ENCODE measurements around the gene GAGE12E.
"Not testable (repeated sequence)": the region's sequence is repeated elsewhere in the genome, so short reads cannot be mapped to it uniquely, and the experiment has no call there.

The GAGE12E gene

GRCh38 chrX:49550989-49551388 lies at the start of gene GAGE12E:
GAGE12E (plus strand) TSS chrX:49551289; CDS start chrX:49552444, 1,155 bp downstream.
- H3K9me3 ChIP-seq (ENCODE audit: control insufficient read depth, insufficient read depth, low read length); H4K20me1 ChIP-seq (ENCODE audit: control insufficient read depth, insufficient read depth, low read depth, low read length); H3F3A ChIP-seq (ENCODE audit: control insufficient read depth, insufficient read depth); H3K4me2 ChIP-seq (ENCODE audit: low read length); H3K36me3 ChIP-seq (ENCODE audit: control insufficient read depth, low read length); H3K79me2 ChIP-seq (ENCODE audit: control insufficient read depth, low read length); H3K27ac ChIP-seq (ENCODE audit: low read depth, low read length); H3K27me3 ChIP-seq (ENCODE audit: control insufficient read depth, low read length); H3K4me1 ChIP-seq (ENCODE audit: control insufficient read depth, low read length); H3K9me2 ChIP-seq (replicated peaks; ENCODE audit: control insufficient read depth, low read length); H3K4me3 ChIP-seq (ENCODE audit: low read length): not testable (repeated sequence)

GRCh38 chrX:49531877-49532276 lies 19.2 kb upstream of the GAGE12E start, which contains the start of gene GAGE12C:
GAGE12C (plus strand) TSS chrX:49532177; CDS start chrX:49533332, 1,155 bp downstream.
- H3K4me3 ChIP-seq (ENCODE audit: low read length); H4K20me1 ChIP-seq (ENCODE audit: control insufficient read depth, insufficient read depth, low read depth, low read length); H3K27me3 ChIP-seq (ENCODE audit: control insufficient read depth, low read length); H3K79me2 ChIP-seq (ENCODE audit: control insufficient read depth, low read length); H3K9me3 ChIP-seq (ENCODE audit: control insufficient read depth, insufficient read depth, low read length); H3K4me2 ChIP-seq (ENCODE audit: low read length); H3F3A ChIP-seq (ENCODE audit: control insufficient read depth, insufficient read depth); H3K9me2 ChIP-seq (replicated peaks; ENCODE audit: control insufficient read depth, low read length); H3K36me3 ChIP-seq (ENCODE audit: control insufficient read depth, low read length); H3K27ac ChIP-seq (ENCODE audit: low read depth, low read length); H3K4me1 ChIP-seq (ENCODE audit: control insufficient read depth, low read length): not testable (repeated sequence)

GRCh38 chrX:49541433-49541832 lies 9.7 kb upstream of the GAGE12E start, which contains the start of gene GAGE12D:
GAGE12D (plus strand) TSS chrX:49541733; CDS start chrX:49542888, 1,155 bp downstream.
- H3K9me2 ChIP-seq (replicated peaks; ENCODE audit: control insufficient read depth, low read length); H3K4me1 ChIP-seq (ENCODE audit: control insufficient read depth, low read length); H3K9me3 ChIP-seq (ENCODE audit: control insufficient read depth, insufficient read depth, low read length); H3K4me2 ChIP-seq (ENCODE audit: low read length); H3K4me3 ChIP-seq (ENCODE audit: low read length); H3K36me3 ChIP-seq (ENCODE audit: control insufficient read depth, low read length); H3F3A ChIP-seq (ENCODE audit: control insufficient read depth, insufficient read depth); H3K79me2 ChIP-seq (ENCODE audit: control insufficient read depth, low read length); H3K27me3 ChIP-seq (ENCODE audit: control insufficient read depth, low read length); H4K20me1 ChIP-seq (ENCODE audit: control insufficient read depth, insufficient read depth, low read depth, low read length); H3K27ac ChIP-seq (ENCODE audit: low read depth, low read length): not testable (repeated sequence)

GRCh38 chrX:49560542-49560941 lies 9.5 kb downstream of the GAGE12E start, which contains the start of gene GAGE12F:
GAGE12F (plus strand) TSS chrX:49560842; CDS start chrX:49561997, 1,155 bp downstream.
- not testable (repeated sequence) for H3K9me3 ChIP-seq (ENCODE audit: control insufficient read depth, insufficient read depth, low read length)

GRCh38 chrX:49568728-49569127 lies 17.6 kb downstream of the GAGE12E start:
- not testable (repeated sequence) for H3K9me3 ChIP-seq (ENCODE audit: control insufficient read depth, insufficient read depth, low read length); H4K20me1 ChIP-seq (ENCODE audit: control insufficient read depth, insufficient read depth, low read depth, low read length); H3K4me1 ChIP-seq (ENCODE audit: control insufficient read depth, low read length); H3K36me3 ChIP-seq (ENCODE audit: control insufficient read depth, low read length); H3K27ac ChIP-seq (ENCODE audit: low read depth, low read length); H3K4me3 ChIP-seq (ENCODE audit: low read length); H3F3A ChIP-seq (ENCODE audit: control insufficient read depth, insufficient read depth); H3K9me2 ChIP-seq (replicated peaks; ENCODE audit: control insufficient read depth, low read length); H3K4me2 ChIP-seq (ENCODE audit: low read length); H3K27me3 ChIP-seq (ENCODE audit: control insufficient read depth, low read length); H3K79me2 ChIP-seq (ENCODE audit: control insufficient read depth, low read length)

More at GRCh38 chrX:49560542-49560941, 9.5 kb downstream of the GAGE12E start, which contains the start of gene GAGE12F:
- not testable (repeated sequence) for H3K4me3 ChIP-seq (ENCODE audit: low read length); H3K27me3 ChIP-seq (ENCODE audit: control insufficient read depth, low read length); H3K36me3 ChIP-seq (ENCODE audit: control insufficient read depth, low read length); H3K4me1 ChIP-seq (ENCODE audit: control insufficient read depth, low read length); H4K20me1 ChIP-seq (ENCODE audit: control insufficient read depth, insufficient read depth, low read depth, low read length); H3F3A ChIP-seq (ENCODE audit: control insufficient read depth, insufficient read depth); H3K9me2 ChIP-seq (replicated peaks; ENCODE audit: control insufficient read depth, low read length); H3K79me2 ChIP-seq (ENCODE audit: control insufficient read depth, low read length); H3K27ac ChIP-seq (ENCODE audit: low read depth, low read length); H3K4me2 ChIP-seq (ENCODE audit: low read length)

- not testable (repeated sequence) for H3K27me3 ChIP-seq (ENCODE audit: control insufficient read depth, low read length); H3F3A ChIP-seq (ENCODE audit: control insufficient read depth, insufficient read depth); H3K9me2 ChIP-seq (replicated peaks; ENCODE audit: control insufficient read depth, low read length); H3K4me1 ChIP-seq (ENCODE audit: control insufficient read depth, low read length); H3K79me2 ChIP-seq (ENCODE audit: control insufficient read depth, low read length); H3K27ac ChIP-seq (ENCODE audit: low read depth, low read length); H3K4me2 ChIP-seq (ENCODE audit: low read length); H4K20me1 ChIP-seq (ENCODE audit: control insufficient read depth, insufficient read depth, low read depth, low read length); H3K4me3 ChIP-seq (ENCODE audit: low read length); H3K9me3 ChIP-seq (ENCODE audit: control insufficient read depth, insufficient read depth, low read length); H3K36me3 ChIP-seq (ENCODE audit: control insufficient read depth, low read length)
Observed at GRCh38 chrX:49569152-49569551, 18.1 kb downstream of the GAGE12E start.

- not testable (repeated sequence) for H3K9me2 ChIP-seq (replicated peaks; ENCODE audit: control insufficient read depth, low read length); H3K79me2 ChIP-seq (ENCODE audit: control insufficient read depth, low read length); H3K4me3 ChIP-seq (ENCODE audit: low read length); H3K4me2 ChIP-seq (ENCODE audit: low read length); H3K9me3 ChIP-seq (ENCODE audit: control insufficient read depth, insufficient read depth, low read length); H3F3A ChIP-seq (ENCODE audit: control insufficient read depth, insufficient read depth); H4K20me1 ChIP-seq (ENCODE audit: control insufficient read depth, insufficient read depth, low read depth, low read length); H3K4me1 ChIP-seq (ENCODE audit: control insufficient read depth, low read length); H3K36me3 ChIP-seq (ENCODE audit: control insufficient read depth, low read length); H3K27me3 ChIP-seq (ENCODE audit: control insufficient read depth, low read length); H3K27ac ChIP-seq (ENCODE audit: low read depth, low read length)
Observed at GRCh38 chrX:49570100-49570499, 19.0 kb downstream of the GAGE12E start, which contains the start of gene GAGE12G. GAGE12G (plus strand) TSS chrX:49570400; CDS start chrX:49571555, 1,155 bp downstream.

GRCh38 chrX:49579649-49580048 lies 28.6 kb downstream of the GAGE12E start, which contains the start of gene GAGE12H:
GAGE12H (plus strand) TSS chrX:49579949; CDS start chrX:49581104, 1,155 bp downstream.
- H3K79me2 ChIP-seq (ENCODE audit: control insufficient read depth, low read length); H3K36me3 ChIP-seq (ENCODE audit: control insufficient read depth, low read length): not testable (repeated sequence)

More at GRCh38 chrX:49579649-49580048, 28.6 kb downstream of the GAGE12E start, which contains the start of gene GAGE12H:
- H3K4me3 ChIP-seq (ENCODE audit: low read length); H3K9me3 ChIP-seq (ENCODE audit: control insufficient read depth, insufficient read depth, low read length); H3F3A ChIP-seq (ENCODE audit: control insufficient read depth, insufficient read depth); H3K27me3 ChIP-seq (ENCODE audit: control insufficient read depth, low read length); H3K4me2 ChIP-seq (ENCODE audit: low read length); H3K4me1 ChIP-seq (ENCODE audit: control insufficient read depth, low read length); H3K9me2 ChIP-seq (replicated peaks; ENCODE audit: control insufficient read depth, low read length); H3K27ac ChIP-seq (ENCODE audit: low read depth, low read length); H4K20me1 ChIP-seq (ENCODE audit: control insufficient read depth, insufficient read depth, low read depth, low read length): not testable (repeated sequence)

Measured in DOHH2 (cell line).